H1 (cell line): ENCODE measurements around the gene RIPOR2. TPM values are rescaled to one million over a fixed set of nuclear protein-coding genes. Genes with fewer than 3 reads are reported as not detected.

ENCODE experiments used
- CEBPB ChIP-seq: IDR thresholded peaks from 2 replicates; pipeline ENCODE4 v1.6.1; 2012; ENCODE audit warnings: low read depth, low read length
- CHD1 ChIP-seq: IDR thresholded peaks from 2 replicates; pipeline ENCODE4 v1.6.1; 2012; ENCODE audit warnings: low read depth, low read length, improper control_type of control experiment
- PHF8 ChIP-seq: fragments of 200-600 bp; sonication (generic); conservative IDR thresholded peaks from 2 replicates; pipeline ENCODE4 v1.7.1; 2012; ENCODE audit warnings: low read depth, mild to moderate bottlenecking, inconsistent platforms, low read length, moderate library complexity
- POLR2A ChIP-seq, 2 experiments: IDR thresholded peaks; 1 replicate in 1 of 2; 2 replicates in 1 of 2; pipeline ENCODE4 v1.6.1; 2011; ENCODE audit warnings: low read depth in 2 of 2, low read length in 2 of 2, mild to moderate bottlenecking in 2 of 2; ENCODE audit errors: control extremely low read depth in 1 of 2
- SIX5 ChIP-seq: IDR thresholded peaks from 2 replicates; pipeline ENCODE4 v1.6.1; 2011; ENCODE audit warnings: mild to moderate bottlenecking, low read depth, low read length
- TBP ChIP-seq: IDR thresholded peaks from 2 replicates; pipeline ENCODE4 v1.6.1; 2011; ENCODE audit warnings: low read depth, low read length, improper control_type of control experiment
- polyA plus RNA-seq, 7 experiments: library from polyadenylated mRNA; depleted of rRNA in 3 of 7; stranded (reverse) in 5 of 7; unstranded in 2 of 7; fragments of >200 nt in 5 of 7; fragments of 200-250 nt in 2 of 7; gene quantifications; 1 replicate in 5 of 7; 2 replicates in 1 of 7; 4 replicates in 1 of 7; pipeline versions ENCODE4 v1.2.1 to v1.2.3, GENCODE V29; 2011 to 2013; ENCODE audit warnings: missing spikeins in 2 of 7, mixed read lengths in 2 of 7
- total RNA-seq: library from RNA; stranded (reverse); fragmentation: NEBNext Ultra II Directional; extraction: Animal tissue kit (Norgen Biotek cat#: 25700); gene quantifications from 2 replicates; pipeline ENCODE4 v1.2.1, GENCODE V29; 2021
- TF ChIP-seq, protein P1 (sequence below), 3 experiments: IDR thresholded peaks; 1 replicate in 2 of 3; 2 replicates in 1 of 3; pipeline versions ENCODE4 v1.5.1 to v1.6.1; 2011; ENCODE audit warnings: low read length in 3 of 3, mild to moderate bottlenecking in 3 of 3, inconsistent platforms in 2 of 3, low read depth in 1 of 3, moderate library complexity in 1 of 3; ENCODE audit not compliant: insufficient read depth in 1 of 3; ENCODE audit errors: control extremely low read depth in 1 of 3

Gene RIPOR2
- total and polyA plus RNA-seq, 2 of the 8 experiments (the other 6 are each of a cell fraction or from before 2014, with no cell fraction given): 16.7 to 45.6 TPM

- no peak for TF ChIP-seq CEBPB
- TF ChIP-seq, protein P1, sequence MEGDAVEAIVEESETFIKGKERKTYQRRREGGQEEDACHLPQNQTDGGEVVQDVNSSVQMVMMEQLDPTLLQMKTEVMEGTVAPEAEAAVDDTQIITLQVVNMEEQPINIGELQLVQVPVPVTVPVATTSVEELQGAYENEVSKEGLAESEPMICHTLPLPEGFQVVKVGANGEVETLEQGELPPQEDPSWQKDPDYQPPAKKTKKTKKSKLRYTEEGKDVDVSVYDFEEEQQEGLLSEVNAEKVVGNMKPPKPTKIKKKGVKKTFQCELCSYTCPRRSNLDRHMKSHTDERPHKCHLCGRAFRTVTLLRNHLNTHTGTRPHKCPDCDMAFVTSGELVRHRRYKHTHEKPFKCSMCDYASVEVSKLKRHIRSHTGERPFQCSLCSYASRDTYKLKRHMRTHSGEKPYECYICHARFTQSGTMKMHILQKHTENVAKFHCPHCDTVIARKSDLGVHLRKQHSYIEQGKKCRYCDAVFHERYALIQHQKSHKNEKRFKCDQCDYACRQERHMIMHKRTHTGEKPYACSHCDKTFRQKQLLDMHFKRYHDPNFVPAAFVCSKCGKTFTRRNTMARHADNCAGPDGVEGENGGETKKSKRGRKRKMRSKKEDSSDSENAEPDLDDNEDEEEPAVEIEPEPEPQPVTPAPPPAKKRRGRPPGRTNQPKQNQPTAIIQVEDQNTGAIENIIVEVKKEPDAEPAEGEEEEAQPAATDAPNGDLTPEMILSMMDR (IDR thresholded peaks at IDR 0.05; ENCODE audit: control extremely low read depth in 1 of 3, insufficient read depth in 1 of 3, low read depth in 1 of 3, low read length in 3 of 3): no peak
- no peak for TF ChIP-seq CHD1
- TF ChIP-seq SIX5: no peak
- TF ChIP-seq POLR2A (IDR thresholded peaks at IDR 0.05; ENCODE audit: control extremely low read depth in 1 of 2, low read depth in 2 of 2, low read length in 2 of 2): no peak
- TF ChIP-seq TBP: no peak
- TF ChIP-seq PHF8: no peak
Measured at GRCh38 chr6:24829657-24830056, 106.1 kb downstream of the RIPOR2 start (continued).
